ENCODE results near the gene MAMSTR.

MAMSTR gene

DNA sequence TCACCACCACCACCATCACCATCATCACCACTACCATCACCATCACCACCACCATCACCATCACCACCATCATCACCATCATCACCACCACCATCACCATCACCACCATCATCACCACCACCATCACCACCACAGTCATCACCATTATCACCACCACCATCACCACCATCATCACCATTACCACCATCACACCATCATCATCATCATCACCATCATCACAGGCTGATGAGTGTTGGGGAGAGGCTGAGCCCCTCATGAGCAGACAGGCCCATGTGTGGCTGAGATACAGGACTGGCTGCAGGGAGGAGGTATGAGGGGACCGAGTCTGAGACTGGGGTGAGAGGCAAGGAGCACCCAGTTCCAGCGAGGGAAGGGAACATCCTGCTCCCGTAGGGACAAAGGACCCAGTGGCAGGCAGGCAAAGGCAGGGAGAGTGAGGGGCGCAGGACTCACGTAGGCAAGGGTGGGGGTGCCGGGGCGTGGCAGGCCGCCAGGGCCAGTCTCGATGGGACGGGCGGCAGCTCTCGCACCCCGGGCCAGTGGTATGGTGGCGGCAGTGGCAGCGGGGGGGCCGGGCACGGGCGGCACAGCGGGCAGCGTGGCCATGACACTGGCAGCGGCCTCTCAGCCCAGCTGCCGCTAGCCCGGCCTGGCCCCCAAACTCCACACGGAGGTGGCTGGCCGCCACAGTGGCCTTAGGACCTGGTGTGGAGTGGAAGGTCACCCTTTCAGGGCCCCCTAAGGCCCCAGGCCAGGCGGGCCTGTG, 49.4 kb downstream of the MAMSTR start:
- H3K4me3 ChIP-seq (ENCODE audit: low read depth in 1 of 2, low read length in 1 of 2) = no peak overlapping the region
- no peaks in the 10 kb centered on the region for H3K36me3 ChIP-seq
- TF ChIP-seq, protein P1, sequence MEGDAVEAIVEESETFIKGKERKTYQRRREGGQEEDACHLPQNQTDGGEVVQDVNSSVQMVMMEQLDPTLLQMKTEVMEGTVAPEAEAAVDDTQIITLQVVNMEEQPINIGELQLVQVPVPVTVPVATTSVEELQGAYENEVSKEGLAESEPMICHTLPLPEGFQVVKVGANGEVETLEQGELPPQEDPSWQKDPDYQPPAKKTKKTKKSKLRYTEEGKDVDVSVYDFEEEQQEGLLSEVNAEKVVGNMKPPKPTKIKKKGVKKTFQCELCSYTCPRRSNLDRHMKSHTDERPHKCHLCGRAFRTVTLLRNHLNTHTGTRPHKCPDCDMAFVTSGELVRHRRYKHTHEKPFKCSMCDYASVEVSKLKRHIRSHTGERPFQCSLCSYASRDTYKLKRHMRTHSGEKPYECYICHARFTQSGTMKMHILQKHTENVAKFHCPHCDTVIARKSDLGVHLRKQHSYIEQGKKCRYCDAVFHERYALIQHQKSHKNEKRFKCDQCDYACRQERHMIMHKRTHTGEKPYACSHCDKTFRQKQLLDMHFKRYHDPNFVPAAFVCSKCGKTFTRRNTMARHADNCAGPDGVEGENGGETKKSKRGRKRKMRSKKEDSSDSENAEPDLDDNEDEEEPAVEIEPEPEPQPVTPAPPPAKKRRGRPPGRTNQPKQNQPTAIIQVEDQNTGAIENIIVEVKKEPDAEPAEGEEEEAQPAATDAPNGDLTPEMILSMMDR (IDR thresholded peaks at IDR 0.05) = no peak
- H3K27ac ChIP-seq = no peak overlapping the region
- H3K27me3 ChIP-seq = no peaks in the 10 kb centered on the region
- H3K9me3 ChIP-seq = no peaks in the 10 kb centered on the region
- H3K4me1 ChIP-seq (ENCODE audit: control insufficient read depth in 1 of 2, insufficient read depth in 1 of 2, low read depth in 1 of 2, low read length in 1 of 2) = no peaks in the 10 kb centered on the region

DNA sequence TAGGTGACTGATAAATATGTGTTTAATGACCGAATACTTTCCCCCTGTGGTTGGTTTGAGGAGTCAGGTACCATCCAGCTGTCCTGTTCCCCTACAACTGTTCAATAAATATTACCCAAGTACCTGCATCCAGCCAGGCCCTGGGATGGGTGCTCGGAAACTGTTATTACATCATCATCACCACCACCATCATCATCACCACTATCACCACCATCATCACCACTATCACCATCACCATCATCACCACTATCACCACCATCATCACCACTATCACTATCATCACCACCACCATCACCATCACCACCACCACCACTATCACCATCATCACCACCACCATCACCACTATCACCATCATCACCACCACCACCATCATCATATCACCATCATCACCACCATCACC, 50.8 kb downstream of the MAMSTR start:
- H3K9me3 ChIP-seq = no peaks in the 10 kb centered on the region
- H3K27ac ChIP-seq = no peak overlapping the region
- H3K4me3 ChIP-seq (ENCODE audit: low read depth in 1 of 2, low read length in 1 of 2) = no peak overlapping the region
- no peaks in the 10 kb centered on the region for H3K27me3 ChIP-seq
- TF ChIP-seq, protein P1 (IDR thresholded peaks at IDR 0.05) = no peak
- no peaks in the 10 kb centered on the region for H3K4me1 ChIP-seq (ENCODE audit: control insufficient read depth in 1 of 2, insufficient read depth in 1 of 2, low read depth in 1 of 2, low read length in 1 of 2)
- H3K36me3 ChIP-seq = no peaks in the 10 kb centered on the region

DNA sequence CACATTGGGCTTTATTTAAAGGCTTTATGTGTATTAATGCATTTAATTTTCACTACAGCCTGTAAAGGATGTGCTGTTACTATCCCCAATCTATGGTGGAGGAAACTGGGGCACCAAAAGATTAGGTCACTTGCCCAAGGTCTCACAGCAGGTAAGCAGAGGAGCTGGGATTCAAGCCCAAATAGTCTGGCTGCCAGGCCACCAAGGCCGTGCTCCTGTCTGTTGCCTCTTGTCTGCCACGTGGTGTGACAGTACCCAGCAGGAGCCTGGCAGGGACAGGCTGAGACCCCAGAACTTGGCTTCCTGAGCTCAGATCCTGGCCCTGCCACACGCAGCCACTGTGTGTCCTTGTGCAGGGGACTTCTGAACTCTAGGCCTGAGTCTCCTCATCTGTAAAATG, 51.2 kb downstream of the MAMSTR start:
- H3K27ac ChIP-seq = no peak overlapping the region
- no peaks in the 10 kb centered on the region for H3K27me3 ChIP-seq
- no peak overlapping the region for H3K4me3 ChIP-seq (ENCODE audit: low read depth in 1 of 2, low read length in 1 of 2)
- H3K9me3 ChIP-seq = no peaks in the 10 kb centered on the region
- TF ChIP-seq, protein P1 (IDR thresholded peaks at IDR 0.05) = no peak
- no peaks in the 10 kb centered on the region for H3K4me1 ChIP-seq (ENCODE audit: control insufficient read depth in 1 of 2, insufficient read depth in 1 of 2, low read depth in 1 of 2, low read length in 1 of 2)
- no peaks in the 10 kb centered on the region for H3K36me3 ChIP-seq

DNA sequence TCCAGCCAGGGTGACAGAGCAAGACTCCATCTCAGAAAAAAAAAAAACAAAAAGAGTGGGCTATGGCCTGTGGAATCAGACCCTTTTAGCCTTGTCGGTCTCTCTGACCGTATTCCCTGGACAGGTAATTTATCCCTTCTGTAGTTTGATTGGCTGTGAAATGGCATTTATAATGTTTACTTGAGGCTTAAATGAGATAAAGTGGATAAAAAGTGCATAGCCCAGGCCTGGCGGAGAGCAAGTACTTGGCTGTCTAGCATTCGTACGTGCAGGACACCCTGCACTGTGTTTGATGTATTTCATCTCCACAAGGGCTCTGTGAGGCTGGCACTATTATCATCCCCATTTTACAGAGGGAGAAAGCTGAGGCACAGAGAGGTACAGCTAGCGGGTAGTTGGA, 53.7 kb downstream of the MAMSTR start:
- no peaks in the 10 kb centered on the region for H3K27me3 ChIP-seq
- H3K4me1 ChIP-seq (ENCODE audit: control insufficient read depth in 1 of 2, insufficient read depth in 1 of 2, low read depth in 1 of 2, low read length in 1 of 2) = peaks cover 0 to 6% of the 10 kb centered on the region in 2 experiments
- H3K9me3 ChIP-seq = no peaks in the 10 kb centered on the region
- H3K27ac ChIP-seq = no peak overlapping the region
- no peaks in the 10 kb centered on the region for H3K36me3 ChIP-seq
- no peak overlapping the region for H3K4me3 ChIP-seq (ENCODE audit: low read depth in 1 of 2, low read length in 1 of 2)
- TF ChIP-seq, protein P1 (IDR thresholded peaks at IDR 0.05) = no peak

DNA sequence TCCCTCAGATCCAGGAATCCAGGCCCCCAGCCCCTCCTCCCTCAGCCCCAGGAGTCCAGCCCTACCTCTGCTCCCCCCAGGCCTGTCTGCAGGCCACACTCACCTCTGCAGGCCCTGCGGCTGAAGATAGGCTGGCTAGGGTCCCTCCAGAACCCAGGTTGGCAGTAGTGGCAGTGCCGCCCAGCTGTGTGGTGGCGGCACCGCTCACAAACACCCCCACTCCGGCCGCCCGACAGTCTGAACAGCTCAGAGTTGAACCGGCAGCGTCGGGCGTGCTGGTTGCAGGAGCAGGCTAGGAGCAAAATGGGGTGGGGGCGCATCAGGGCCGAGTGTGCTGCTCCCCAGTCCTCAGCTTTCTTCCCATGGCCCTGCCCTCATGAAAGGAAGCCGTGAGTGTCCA, 55.0 kb downstream of the MAMSTR start:
- Histone ChIP-seq H3K27me3 (no peaks in the 10 kb centered on the region), H3K4me3 (ENCODE audit: low read depth in 1 of 2, low read length in 1 of 2) (no peak overlapping the region), H3K27ac (no peak overlapping the region), H3K4me1 (ENCODE audit: control insufficient read depth in 1 of 2, insufficient read depth in 1 of 2, low read depth in 1 of 2, low read length in 1 of 2) (peaks cover 0 to 14% of the 10 kb centered on the region in 2 experiments), H3K36me3 (no peaks in the 10 kb centered on the region), H3K9me3 (no peaks in the 10 kb centered on the region)
- TF ChIP-seq, protein P1 (IDR thresholded peaks at IDR 0.05) = no peak
